GM21737 (cell line): Measurements from ENCODE around the gene ATP10A.

Experiments used
- ATAC-seq: cut with Tn5 transposase; IDR thresholded peaks from one replicate; pipeline ENCODE4 v1.9.1; 2021; ENCODE audit warnings: mild to moderate bottlenecking, moderate library complexity; ENCODE audit not compliant: unreplicated experiment

The ATP10A gene

DNA sequence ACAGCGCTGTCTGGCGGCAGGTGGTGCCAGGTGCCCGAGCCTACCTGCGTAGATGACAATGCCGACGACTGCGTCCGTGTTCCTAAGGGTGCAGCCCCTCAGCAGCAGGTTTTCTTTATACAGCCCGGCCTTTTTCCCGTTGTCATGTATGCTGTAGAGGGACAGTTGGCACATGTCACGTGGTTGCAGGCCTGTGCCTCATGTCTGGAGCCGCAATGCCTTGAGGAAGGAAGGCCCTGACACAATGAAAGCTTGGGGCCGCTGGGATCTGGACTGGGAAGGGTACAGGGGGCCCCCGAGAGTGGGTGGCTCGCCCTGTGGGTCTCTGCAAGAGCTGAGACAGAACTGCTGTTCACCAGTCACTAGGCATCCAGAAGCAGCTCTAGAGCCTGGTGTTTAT is 136.0 kb downstream of the ATP10A start:
- ATAC-seq = no peak

GRCh38 chr15:25725758-25726157 is 137.4 kb downstream of the ATP10A start:
- ATAC-seq = no peak

DNA sequence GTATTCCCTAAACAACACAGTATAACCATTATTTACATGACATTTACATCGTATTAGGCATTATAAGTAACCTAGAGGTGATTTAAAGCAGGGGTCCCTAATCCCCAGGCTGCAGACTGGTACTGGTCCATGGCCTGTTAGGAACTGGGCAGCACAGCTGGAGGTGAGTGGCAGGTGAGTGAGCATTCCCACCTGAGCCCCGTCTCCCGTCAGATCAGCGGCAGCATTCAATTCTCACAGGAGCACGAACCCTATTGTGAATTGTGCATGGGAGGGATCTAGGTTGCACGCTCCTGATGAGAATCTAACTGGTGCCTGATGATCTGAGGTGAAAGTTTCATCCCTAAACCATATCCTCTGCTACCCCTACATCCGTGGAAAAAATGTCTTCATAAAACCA is 138.2 kb downstream of the ATP10A start:
- no peak for ATAC-seq

- ATAC-seq = no peak
Measured at GRCh38 chr15:25721605-25721955, 141.5 kb downstream of the ATP10A start.

DNA sequence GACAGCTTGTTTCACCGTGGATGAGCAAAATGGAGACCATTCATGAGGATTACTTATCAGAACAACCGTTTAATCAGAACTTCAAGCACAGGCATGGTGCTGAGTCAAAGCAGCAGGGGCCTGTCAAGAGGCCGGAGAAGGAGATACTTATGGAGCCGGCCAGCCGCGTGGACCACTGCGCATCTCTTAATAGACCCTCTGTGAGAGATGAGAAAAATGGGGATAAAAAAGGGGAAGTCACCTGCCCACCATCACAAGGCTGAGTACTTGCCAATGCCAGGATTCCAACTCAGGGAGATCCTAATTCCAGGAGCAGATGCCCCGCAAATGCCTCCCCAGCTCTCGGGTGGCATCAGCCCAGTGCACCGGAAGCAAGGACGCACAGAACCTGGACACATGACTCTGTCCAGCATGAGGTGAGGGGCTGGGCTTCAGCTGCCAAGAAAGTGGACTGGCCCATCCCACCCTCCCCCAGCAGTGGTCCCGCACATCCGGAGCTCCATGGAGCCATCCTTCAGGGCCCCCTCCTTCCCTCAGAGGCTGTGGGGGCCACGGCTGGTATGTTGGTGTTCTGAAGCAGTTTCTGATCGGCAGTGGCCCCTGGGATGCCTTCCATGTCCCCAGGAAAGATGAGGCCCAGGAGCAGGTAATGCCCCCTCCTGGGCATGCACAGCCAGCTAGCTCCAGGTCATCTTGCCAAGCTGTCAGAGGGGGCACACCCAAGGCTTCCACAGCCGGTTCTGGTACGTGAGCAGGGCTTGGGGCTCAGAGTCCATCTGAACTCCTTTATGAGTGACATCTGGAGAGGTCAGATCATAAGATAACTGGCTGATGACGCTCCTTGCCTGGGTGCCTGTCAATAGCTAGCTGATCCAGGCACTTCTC is 143.8 kb downstream of the ATP10A start:
- ATAC-seq = no peak

DNA sequence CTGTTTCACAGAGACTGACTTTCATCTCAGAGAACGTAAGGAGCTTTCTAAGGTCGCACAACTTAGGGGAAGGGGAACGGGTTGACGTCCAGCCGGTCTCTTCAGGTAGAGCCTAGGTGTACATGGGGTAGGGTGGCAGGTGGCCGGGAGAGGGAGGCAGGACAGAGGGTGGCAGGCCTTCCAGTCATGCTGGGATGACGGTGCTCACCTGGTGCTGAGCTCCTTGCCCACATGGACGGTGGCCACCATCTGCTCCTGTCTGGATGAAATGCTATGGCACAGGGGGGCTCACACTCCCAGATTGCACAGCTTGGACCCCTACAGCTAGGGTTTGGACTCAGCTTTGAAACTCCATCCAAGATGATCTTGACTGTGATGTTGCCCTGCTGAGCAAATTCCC is 144.5 kb downstream of the ATP10A start:
- no peak for ATAC-seq

- ATAC-seq = no peak
Measured at GRCh38 chr15:25718169-25718536, 145.0 kb downstream of the ATP10A start.

GRCh38 chr15:25717457-25718168 is 145.5 kb downstream of the ATP10A start:
- no peak for ATAC-seq

- ATAC-seq = no peak
Measured at GRCh38 chr15:25717127-25717456, 146.0 kb downstream of the ATP10A start.

- no peak for ATAC-seq
Measured at GRCh38 chr15:25716414-25717126, 146.6 kb downstream of the ATP10A start.

DNA sequence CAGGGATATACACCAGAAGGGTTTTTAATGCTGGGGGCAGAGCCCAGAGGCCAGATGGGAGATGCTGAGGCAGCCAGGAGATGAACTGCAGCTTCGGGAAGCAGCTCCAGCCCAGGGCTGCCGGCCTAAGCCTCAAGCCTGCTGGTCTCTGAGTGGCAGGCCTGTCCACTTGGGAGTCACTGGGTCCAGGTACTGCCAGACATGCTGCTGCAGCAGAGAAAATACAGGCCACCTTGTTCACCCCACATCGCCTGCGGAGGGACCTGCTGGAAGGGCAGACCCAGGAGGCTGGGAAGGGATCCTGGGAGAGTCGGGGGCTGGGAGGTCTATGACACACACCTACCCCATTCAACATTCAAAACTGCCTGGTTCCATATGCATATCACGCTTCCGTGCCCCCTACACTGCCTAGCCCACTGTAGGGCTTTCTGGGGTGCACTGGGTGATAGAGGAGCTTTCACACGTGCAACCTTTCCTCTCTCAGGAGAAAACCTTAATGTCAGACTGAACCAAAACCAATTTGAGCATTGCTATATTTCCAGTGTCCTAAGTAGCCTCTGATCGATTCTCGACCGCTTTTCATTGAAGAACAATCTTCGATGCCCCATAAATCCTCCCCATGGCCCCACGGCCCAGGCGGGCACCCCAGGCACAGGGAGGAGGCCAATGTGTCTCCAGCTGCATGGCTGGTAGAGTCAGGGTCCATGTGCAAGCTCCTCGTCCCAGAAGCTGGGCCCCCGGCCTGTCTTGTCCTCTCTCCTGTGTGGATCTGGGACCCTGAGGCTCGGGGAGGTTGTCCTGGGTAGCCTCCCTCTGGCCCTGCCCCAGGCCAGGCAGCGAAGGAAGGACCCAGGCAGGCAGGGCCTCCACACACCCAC is 147.4 kb downstream of the ATP10A start:
- ATAC-seq = no peak

DNA sequence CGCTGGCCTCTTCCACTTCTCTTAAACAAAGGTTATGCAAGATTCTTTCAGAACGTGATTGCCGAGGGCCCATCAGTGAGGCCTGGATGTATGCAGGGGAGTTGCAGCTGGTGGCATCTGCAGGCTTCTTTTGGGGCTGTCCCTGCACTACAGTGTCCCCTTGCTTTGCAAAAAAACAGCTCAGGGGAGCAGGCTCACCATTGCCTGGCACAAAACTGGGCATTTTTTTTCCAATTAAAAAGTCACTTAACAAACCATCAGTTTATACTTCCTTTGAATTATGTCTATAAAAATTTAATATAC is 148.6 kb downstream of the ATP10A start:
- no peak for ATAC-seq

DNA sequence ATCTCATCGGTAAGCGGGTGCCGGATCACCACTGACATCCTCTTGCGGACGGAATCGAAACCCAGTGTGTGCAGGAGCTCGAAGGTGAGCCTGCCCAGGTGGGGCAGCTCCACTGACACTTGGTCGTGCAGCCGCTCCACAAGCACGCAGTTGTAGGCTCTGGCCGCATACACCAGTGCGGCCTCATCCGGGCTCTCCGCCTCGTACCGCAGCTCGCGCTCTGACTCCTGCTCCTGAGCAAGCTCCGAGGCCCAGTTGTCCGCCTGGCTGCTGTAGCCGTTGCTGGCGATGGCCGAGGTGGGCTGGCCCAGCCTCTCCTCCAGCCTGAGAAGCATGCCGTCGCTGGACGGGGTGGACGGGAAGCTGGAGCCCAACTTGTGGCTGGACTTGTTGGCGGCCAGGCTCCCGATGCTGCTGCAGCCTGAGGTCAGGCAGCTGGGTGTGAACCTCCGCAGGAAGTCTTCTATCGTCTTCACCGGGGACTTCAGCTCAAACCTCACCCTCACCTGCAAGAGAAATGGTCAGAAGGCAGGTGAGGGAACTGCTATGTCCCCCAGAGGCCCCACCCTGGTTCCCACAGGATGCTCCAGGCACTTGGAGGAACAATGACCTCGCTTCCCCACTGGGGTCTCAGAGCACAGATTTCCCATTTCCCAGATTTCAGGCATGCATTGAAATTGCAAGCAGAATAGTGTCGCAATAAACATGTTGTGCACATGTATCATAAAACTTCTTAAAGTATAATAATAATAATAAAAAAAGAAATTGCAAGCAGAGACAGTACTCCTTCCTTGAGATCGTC is 149.2 kb downstream of the ATP10A start:
- no peak for ATAC-seq

GRCh38 chr15:25712961-25713355 is 150.2 kb downstream of the ATP10A start:
- ATAC-seq = no peak

GRCh38 chr15:25712192-25712960 is 150.8 kb downstream of the ATP10A start:
- ATAC-seq = no peak

- ATAC-seq = no peak
Measured at GRCh38 chr15:25711691-25712090, 151.4 kb downstream of the ATP10A start.

DNA sequence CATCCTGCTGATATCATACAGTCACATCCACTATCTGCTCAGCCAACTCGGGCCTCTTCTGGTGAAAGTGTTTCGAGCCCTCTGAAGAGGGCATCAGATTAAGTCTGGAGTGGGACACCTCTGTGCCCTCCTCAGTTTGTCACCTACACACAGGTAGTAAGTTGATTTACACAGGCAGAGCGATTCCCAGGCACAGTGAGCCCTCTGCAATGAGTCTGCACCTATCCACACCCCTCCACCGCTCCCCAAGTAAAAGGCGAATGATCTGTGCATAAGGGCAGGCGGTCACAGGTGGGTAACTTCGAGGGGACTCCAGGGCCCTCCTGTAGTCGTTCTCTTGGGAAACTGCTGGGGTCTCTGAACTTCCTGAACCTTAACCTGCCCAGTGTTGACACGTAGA is 152.0 kb downstream of the ATP10A start:
- no peak for ATAC-seq

GRCh38 chr15:25710184-25710583 is 152.9 kb downstream of the ATP10A start:
- ATAC-seq = no peak

- ATAC-seq = no peak
Measured at GRCh38 chr15:25709437-25710159, 153.5 kb downstream of the ATP10A start.
